HepG2 (cell line): ENCODE data around the gene JOSD1. TPM values are rescaled to one million over a fixed set of nuclear protein-coding genes. Genes with fewer than 3 reads are reported as not detected.

ENCODE experiments used
- AKAP8 ChIP-seq: sonication (generic); formaldehyde crosslinking; IDR thresholded peaks from 2 replicates; pipeline ENCODE4 v1.5.1; 2020; ENCODE audit warnings: mild to moderate bottlenecking, missing genetic modification reagents
- EHMT2 ChIP-seq: fragments of 200-600 bp; sonication (generic); IDR thresholded peaks from 2 replicates; pipeline ENCODE4 v1.7.0; 2017; ENCODE audit warnings: antibody characterized with exemption, low read depth, low read length, borderline replicate concordance
- ETS1 ChIP-seq: sonication (generic); formaldehyde crosslinking; IDR thresholded peaks from 2 replicates; pipeline ENCODE4 v1.4.0; 2020; ENCODE audit warnings: missing genetic modification reagents
- FOXC1 ChIP-seq: sonication (generic); formaldehyde crosslinking; IDR thresholded peaks from 2 replicates; pipeline ENCODE4 v1.8.0; 2022; ENCODE audit warnings: mild to moderate bottlenecking, missing genetic modification reagents, borderline replicate concordance
- HIC2 ChIP-seq: sonication (generic); formaldehyde crosslinking; IDR thresholded peaks from 2 replicates; pipeline ENCODE4 v1.9.0; 2022; ENCODE audit warnings: low read depth, missing genetic modification reagents
- MED8 ChIP-seq: sonication (generic); formaldehyde crosslinking; IDR thresholded peaks from 2 replicates; pipeline ENCODE4 v1.8.1; 2023; ENCODE audit warnings: mild to moderate bottlenecking, missing genetic modification reagents; ENCODE audit not compliant: insufficient replicate concordance
- MTF2 ChIP-seq: sonication (generic); formaldehyde crosslinking; IDR thresholded peaks from 2 replicates; pipeline ENCODE4 v1.5.0; 2020; ENCODE audit warnings: missing genetic modification reagents, borderline replicate concordance
- NR3C1 ChIP-seq: sonication (generic); formaldehyde crosslinking; IDR thresholded peaks from 2 replicates; pipeline ENCODE4 v1.4.0; 2020; ENCODE audit warnings: missing genetic modification reagents
- PPARG ChIP-seq: conservative IDR thresholded peaks from 2 replicates; pipeline ENCODE4 v1.6.1; 2016; ENCODE audit warnings: missing biosample characterization, missing genetic modification reagents
- TMF1 ChIP-seq: sonication (generic); formaldehyde crosslinking; IDR thresholded peaks from 2 replicates; pipeline ENCODE4 v1.8.1; 2022; ENCODE audit warnings: low read depth, missing genetic modification reagents
- ZFP36L1 ChIP-seq: sonication (generic); formaldehyde crosslinking; IDR thresholded peaks from 2 replicates; pipeline ENCODE4 v1.8.0; 2022; ENCODE audit warnings: mild to moderate bottlenecking, missing genetic modification reagents, moderate library complexity
- ZNF17 ChIP-seq: sonication (generic); formaldehyde crosslinking; IDR thresholded peaks from 2 replicates; pipeline ENCODE4 v1.5.0; 2020; ENCODE audit warnings: mild to moderate bottlenecking, missing genetic modification reagents
- ZNF292 ChIP-seq: sonication (generic); formaldehyde crosslinking; IDR thresholded peaks from 2 replicates; pipeline ENCODE4 v1.8.1; 2022; ENCODE audit warnings: mild to moderate bottlenecking, low read depth, missing genetic modification reagents, borderline replicate concordance
- ZNF30 ChIP-seq: sonication (generic); formaldehyde crosslinking; IDR thresholded peaks from 2 replicates; pipeline ENCODE4 v1.5.0; 2020; ENCODE audit warnings: mild to moderate bottlenecking, missing genetic modification reagents
- ZNF484 ChIP-seq: sonication (generic); formaldehyde crosslinking; IDR thresholded peaks from 2 replicates; pipeline ENCODE4 v1.5.1; 2020; ENCODE audit warnings: mild to moderate bottlenecking, low read depth, missing genetic modification reagents, borderline replicate concordance
- ZNF510 ChIP-seq: sonication (generic); formaldehyde crosslinking; IDR thresholded peaks from 2 replicates; pipeline ENCODE4 v1.4.0; 2020; ENCODE audit warnings: low read depth, mild to moderate bottlenecking, missing genetic modification reagents
- ZNF513 ChIP-seq: sonication (generic); formaldehyde crosslinking; conservative IDR thresholded peaks from 2 replicates; pipeline ENCODE4 v1.5.0; 2020; ENCODE audit warnings: missing genetic modification reagents
- ZNF552 ChIP-seq: sonication (generic); formaldehyde crosslinking; IDR thresholded peaks from 2 replicates; pipeline ENCODE4 v1.9.0; 2022; ENCODE audit warnings: missing genetic modification reagents, mild to moderate bottlenecking, borderline replicate concordance
- ZNF580 ChIP-seq: IDR thresholded peaks from 2 replicates; pipeline ENCODE4 v1.6.1; 2016; ENCODE audit warnings: low read depth, borderline replicate concordance
- ZNF777 ChIP-seq: sonication (generic); formaldehyde crosslinking; IDR thresholded peaks from 2 replicates; pipeline ENCODE4 v1.4.0; 2020; ENCODE audit warnings: missing genetic modification reagents
- ZNF781 ChIP-seq: sonication (generic); formaldehyde crosslinking; IDR thresholded peaks from 2 replicates; pipeline ENCODE4 v1.5.1; 2020; ENCODE audit warnings: borderline replicate concordance, mild to moderate bottlenecking, missing genetic modification reagents; ENCODE audit errors: not compliant biosample characterization
- ZNF850 ChIP-seq: sonication (generic); formaldehyde crosslinking; conservative IDR thresholded peaks from 2 replicates; pipeline ENCODE4 v1.9.0; 2021; ENCODE audit warnings: mild to moderate bottlenecking, missing genetic modification reagents
- ZSCAN21 ChIP-seq: sonication (generic); formaldehyde crosslinking; IDR thresholded peaks from 2 replicates; pipeline ENCODE4 v1.8.0; 2022; ENCODE audit warnings: mild to moderate bottlenecking, missing genetic modification reagents, moderate library complexity, borderline replicate concordance
- polyA plus RNA-seq, 8 experiments: library from polyadenylated mRNA; depleted of rRNA in 3 of 8; stranded (reverse) in 7 of 8; unstranded in 1 of 8; fragments of >200 nt; fragmentation: Illumina TruSeq in 4 of 8; extraction: Trizol in 4 of 8; gene quantifications; 2 replicates each; pipeline versions ENCODE4 v1.2.1 to v1.2.3, GENCODE V29; 2011 to 2016; ENCODE audit warnings: low read depth in 4 of 8, missing spikeins in 1 of 8, mixed read lengths in 1 of 8; ENCODE audit not compliant: insufficient read depth in 1 of 8
- total RNA-seq, 5 experiments: library from RNA; depleted of rRNA; stranded (reverse); fragments of >200 nt; fragmentation: Illumina TruSeq; extraction: Trizol; gene quantifications; 2 replicates each; pipeline ENCODE4 v1.2.3, GENCODE V29; 2016; ENCODE audit warnings: low read depth in 1 of 5

Gene JOSD1
- total and polyA plus RNA-seq, 2 of the 13 experiments (the other 11 are each of a cell fraction or from before 2014, with no cell fraction given) = 31.7 to 38.4 TPM

- no peak for TF ChIP-seq AKAP8
- TF ChIP-seq ZFP36L1 (CRISPR knock-in tag) = no peak
- no peak for TF ChIP-seq ZNF17 (CRISPR knock-in tag)
- no peak for TF ChIP-seq ZNF850 (CRISPR knock-in tag)
- no peak for TF ChIP-seq ZNF484 (CRISPR knock-in tag)
- peak; percentile 56; the same call in 1 of the 2 replicates for TF ChIP-seq ZNF777 (CRISPR knock-in tag)
- TF ChIP-seq FOXC1 (CRISPR knock-in tag) = peak; percentile 82; the same call in 1 of the 2 replicates
- TF ChIP-seq TMF1 (CRISPR knock-in tag) = no peak; the same call in 1 of the 2 replicates
- no peak for TF ChIP-seq NR3C1 (CRISPR knock-in tag)
- peak; percentile 28; the same call in 1 of the 2 replicates for TF ChIP-seq ZNF513
- TF ChIP-seq HIC2 (CRISPR knock-in tag) = no peak
- no peak for TF ChIP-seq ZNF510 (CRISPR knock-in tag)
- TF ChIP-seq ZNF292 = no peak
- no peak for TF ChIP-seq MTF2 (CRISPR knock-in tag)
- TF ChIP-seq ZNF552 (CRISPR knock-in tag) = no peak
- TF ChIP-seq ZSCAN21 (CRISPR knock-in tag) = peak; percentile 86
- peak; percentile 65 for TF ChIP-seq MED8 (CRISPR knock-in tag)
- TF ChIP-seq ZNF781 (CRISPR knock-in tag) = no peak
- TF ChIP-seq EHMT2 = no peak
- TF ChIP-seq PPARG (CRISPR knock-in tag) = peak; percentile 37; the same call in 1 of the 2 replicates
- no peak for TF ChIP-seq ZNF30 (CRISPR knock-in tag)
- TF ChIP-seq ETS1 (CRISPR knock-in tag) = no peak
- TF ChIP-seq ZNF580 (CRISPR knock-in tag) = no peak
Measured at GRCh38 chr22:38700789-38701628, at the start of gene JOSD1 (continued).
